ENCODE data around the gene POU2F1. TPM values are rescaled to one million over a fixed set of nuclear protein-coding genes. Genes with fewer than 3 reads are reported as not detected.
A peak's percentile ranks its signal among the peaks of the same experiment; 100 is the strongest.

POU2F1 gene
- total RNA-seq, 6 donors from 2014 or later, result 9.1 to 26.8 (median 15.6) TPM

GRCh38 chr1:167262836-167263235 is 42.1 kb downstream of the POU2F1 start:
- Histone ChIP-seq H3K9me3 (no peaks in the 10 kb centered on the region), H3K27me3 (no peaks in the 10 kb centered on the region), H3K36me3 (no peaks in the 10 kb centered on the region), H3K27ac (no peak overlapping the region), H3K4me1 (peaks cover 15 to 44% (median 18%) of the 10 kb centered on the region in 4 donors), H3K4me3 (no peak overlapping the region)
- TF ChIP-seq POLR2A (IDR thresholded peaks at IDR 0.05) (no peak), CTCF (IDR thresholded peaks at IDR 0.05) (no peak), POLR2AphosphoS5 (IDR thresholded peaks at IDR 0.05) (no peak), EP300 (IDR thresholded peaks at IDR 0.05) (no peak)
- DNase-seq (no peak), ATAC-seq (ENCODE audit: low FRiP score in 2 of 2) (no peak)

- Histone ChIP-seq H3K9me3 (no peaks in the 10 kb centered on the region), H3K36me3 (no peaks in the 10 kb centered on the region), H3K4me1 (peaks cover 19 to 49% (median 23%) of the 10 kb centered on the region in 4 donors), H3K27me3 (no peaks in the 10 kb centered on the region), H3K27ac (no peak overlapping the region), H3K4me3 (no peak overlapping the region)
- no peak for DNase-seq
- TF ChIP-seq CTCF (IDR thresholded peaks at IDR 0.05) (no peak), POLR2A (IDR thresholded peaks at IDR 0.05) (no peak), EP300 (IDR thresholded peaks at IDR 0.05) (no peak), POLR2AphosphoS5 (IDR thresholded peaks at IDR 0.05) (no peak)
- ATAC-seq (ENCODE audit: low FRiP score in 2 of 2), result no peak
- whole genome bisulfite sequencing, 2 donors, result 91 to 99% methylated on average over 8 of the region's 8 CpGs
Measured at GRCh38 chr1:167263344-167263743, 42.7 kb downstream of the POU2F1 start.

- no peaks in the 10 kb centered on the region for H3K9me3 ChIP-seq
- ATAC-seq (ENCODE audit: low FRiP score in 2 of 2) (peak in 1 of 2 donors; percentile 47), DNase-seq (no peak)
- TF ChIP-seq POLR2A (IDR thresholded peaks at IDR 0.05) (no peak), POLR2AphosphoS5 (IDR thresholded peaks at IDR 0.05) (no peak), EP300 (IDR thresholded peaks at IDR 0.05) (no peak), CTCF (IDR thresholded peaks at IDR 0.05) (no peak)
- no peak overlapping the region for H3K27ac ChIP-seq
- H3K36me3 ChIP-seq, result no peaks in the 10 kb centered on the region
- no peak overlapping the region for H3K4me3 ChIP-seq
- H3K27me3 ChIP-seq, result no peaks in the 10 kb centered on the region
- peaks cover 21 to 53% (median 26%) of the 10 kb centered on the region in 4 donors for H3K4me1 ChIP-seq
Measured at GRCh38 chr1:167263819-167264464, 43.3 kb downstream of the POU2F1 start.

GRCh38 chr1:167266965-167267364 is 46.3 kb downstream of the POU2F1 start:
- no peak for ATAC-seq (ENCODE audit: low FRiP score in 2 of 2)
- H3K27ac ChIP-seq, result no peak overlapping the region
- no peak for DNase-seq
- no peaks in the 10 kb centered on the region for H3K9me3 ChIP-seq
- H3K4me3 ChIP-seq, result no peak overlapping the region
- TF ChIP-seq CTCF (IDR thresholded peaks at IDR 0.05) (no peak), POLR2AphosphoS5 (IDR thresholded peaks at IDR 0.05) (no peak), EP300 (IDR thresholded peaks at IDR 0.05) (no peak), POLR2A (IDR thresholded peaks at IDR 0.05) (no peak)
- H3K4me1 ChIP-seq, result peaks cover 27 to 43% (median 31%) of the 10 kb centered on the region in 4 donors
- H3K27me3 ChIP-seq, result no peaks in the 10 kb centered on the region
- H3K36me3 ChIP-seq, result no peaks in the 10 kb centered on the region

GRCh38 chr1:167268347-167268787 is 47.7 kb downstream of the POU2F1 start:
- peaks cover 27 to 39% (median 28%) of the 10 kb centered on the region in 4 donors for H3K4me1 ChIP-seq
- no peaks in the 10 kb centered on the region for H3K9me3 ChIP-seq
- no peak for DNase-seq
- no peak for ATAC-seq (ENCODE audit: low FRiP score in 2 of 2)
- H3K27me3 ChIP-seq, result no peaks in the 10 kb centered on the region
- H3K27ac ChIP-seq, result peak overlapping the region in 1 of 4 donors; percentile 16
- 42 to 58% methylated on average over 2 of the region's 2 CpGs for WGBS, 2 donors
- H3K4me3 ChIP-seq, result no peak overlapping the region
- TF ChIP-seq POLR2A (IDR thresholded peaks at IDR 0.05), result no peak
- TF ChIP-seq POLR2AphosphoS5 (IDR thresholded peaks at IDR 0.05), result no peak
- TF ChIP-seq CTCF (IDR thresholded peaks at IDR 0.05), result no peak
- no peak for TF ChIP-seq EP300 (IDR thresholded peaks at IDR 0.05)
- H3K36me3 ChIP-seq, result no peaks in the 10 kb centered on the region

All from upper lobe of left lung (tissue), 6 donors.